Cerebellar cortex (tissue), 1 donor: ENCODE data around the gene KIF3B.
"Not testable (repeated sequence)": the region's sequence is repeated elsewhere in the genome, so short reads cannot be mapped to it uniquely, and the experiment has no call there.

Experiments used
- DNase-seq: peaks from one replicate; pipeline ENCODE4 v3.0.0-alpha.2; 2015; ENCODE audit warnings: low spot score

KIF3B gene

GRCh38 chr20:32248043-32248442 lies 29.4 kb upstream of the KIF3B start:
- DNase-seq: no peak

- DNase-seq: no peak
Measured at GRCh38 chr20:32249030-32249738, 28.3 kb upstream of the KIF3B start.

GRCh38 chr20:32251470-32251869 lies 26.0 kb upstream of the KIF3B start:
- no peak for DNase-seq

GRCh38 chr20:32252189-32252588 lies 25.3 kb upstream of the KIF3B start:
- DNase-seq: no peak

GRCh38 chr20:32260973-32261372 lies 16.5 kb upstream of the KIF3B start:
- not testable (repeated sequence) for DNase-seq

GRCh38 chr20:32261644-32262043 lies 15.8 kb upstream of the KIF3B start:
- no peak for DNase-seq

GRCh38 chr20:32263398-32263954 lies 14.0 kb upstream of the KIF3B start:
- no peak for DNase-seq

- peak; percentile 84 for DNase-seq
Measured at GRCh38 chr20:32271620-32272019, 5.8 kb upstream of the KIF3B start.

GRCh38 chr20:32274359-32274758 lies 3.1 kb upstream of the KIF3B start:
- no peak for DNase-seq

GRCh38 chr20:32275163-32275562 lies 2.3 kb upstream of the KIF3B start:
- not testable (repeated sequence) for DNase-seq

GRCh38 chr20:32278199-32278643 lies 770 bp downstream of the KIF3B start:
- no peak for DNase-seq

GRCh38 chr20:32281711-32282110 lies 4.3 kb downstream of the KIF3B start:
- DNase-seq: no peak

GRCh38 chr20:32282461-32282860 lies 5.0 kb downstream of the KIF3B start:
- peak; percentile 98 for DNase-seq

- no peak for DNase-seq
Measured at GRCh38 chr20:32285082-32285620, 7.7 kb downstream of the KIF3B start.

- no peak for DNase-seq
Measured at GRCh38 chr20:32285621-32286371, 8.3 kb downstream of the KIF3B start.

- no peak for DNase-seq
Measured at GRCh38 chr20:32287231-32287638, 9.8 kb downstream of the KIF3B start.

- no peak for DNase-seq
Measured at GRCh38 chr20:32288225-32288849, 10.9 kb downstream of the KIF3B start.

- DNase-seq: not testable (repeated sequence)
Measured at GRCh38 chr20:32289299-32289660, 11.8 kb downstream of the KIF3B start.

GRCh38 chr20:32289661-32290431 lies 12.4 kb downstream of the KIF3B start:
- no peak for DNase-seq

- no peak for DNase-seq
Measured at GRCh38 chr20:32291166-32291565, 13.7 kb downstream of the KIF3B start.

- DNase-seq: no peak
Measured at GRCh38 chr20:32292548-32292947, 15.1 kb downstream of the KIF3B start.

- DNase-seq: no peak
Measured at GRCh38 chr20:32294071-32294470, 16.6 kb downstream of the KIF3B start.
